A673 (cell line): ENCODE results near the gene AMIGO1. TPM values are rescaled to one million over a fixed set of nuclear protein-coding genes. Genes with fewer than 3 reads are reported as not detected.

ENCODE experiments used
- BruUV-seq: library from RNA; stranded (reverse); fragments of 400-500 nt; replicated peaks from 2 replicates; lab custom pipeline; 2021; lab: Mats Ljungman, UMichigan
- CTCF ChIA-PET: fragments of 300-600 bp; sonication (Branson Sonifier 250); formaldehyde crosslinking; loops from one replicate; lab custom pipeline; 2022; ENCODE audit warnings: antibody characterized with exemption; lab: Charles Lee
- POLR2A ChIA-PET: fragments of 300-600 bp; sonication (Branson Sonifier 250); formaldehyde crosslinking; loops from one replicate; lab custom pipeline; 2022; ENCODE audit warnings: antibody characterized with exemption; ENCODE audit not compliant: low non-redundant PET; lab: Charles Lee
- DNase-seq: peaks from one replicate; pipeline ENCODE4 v3.0.0-alpha.2; 2015; ENCODE audit warnings: low spot score
- H3K27ac ChIP-seq: fragments of 200-600 bp; sonication (generic); 2 replicates; pipeline ENCODE4 v1.5.1; 2016; ENCODE audit warnings: mixed run types, low read depth, mild to moderate bottlenecking, mixed read lengths, antibody characterized with exemption, low read length; ENCODE audit not compliant: poor library complexity, severe bottlenecking
- H3K27me3 ChIP-seq: fragments of 200-600 bp; sonication (generic); replicated peaks from 2 replicates; pipeline ENCODE4 v1.6.1; 2017; ENCODE audit warnings: mixed run types, low read depth, mild to moderate bottlenecking, mixed read lengths, antibody characterized with exemption, low read length; ENCODE audit not compliant: insufficient read depth, poor library complexity
- H3K36me3 ChIP-seq: fragments of 200-600 bp; sonication (generic); 2 replicates; pipeline ENCODE4 v1.6.1; 2016; ENCODE audit warnings: mixed run types, mild to moderate bottlenecking, mixed read lengths, antibody characterized with exemption, low read length; ENCODE audit not compliant: insufficient read depth, poor library complexity, severe bottlenecking
- H3K4me1 ChIP-seq: fragments of 200-600 bp; sonication (generic); 2 replicates; pipeline ENCODE4 v1.6.1; 2017; ENCODE audit warnings: mixed run types, mild to moderate bottlenecking, mixed read lengths, antibody characterized with exemption, low read length; ENCODE audit not compliant: insufficient read depth, poor library complexity, severe bottlenecking
- H3K4me3 ChIP-seq: fragments of 200-600 bp; sonication (generic); 2 replicates; pipeline ENCODE4 v1.5.1; 2016; ENCODE audit warnings: low read depth, mixed run types, mild to moderate bottlenecking, mixed read lengths, low read length; ENCODE audit not compliant: poor library complexity, severe bottlenecking
- H3K9me3 ChIP-seq: fragments of 200-600 bp; sonication (generic); 2 replicates; pipeline ENCODE4 v1.6.1; 2016; ENCODE audit warnings: mixed run types, low read depth, mild to moderate bottlenecking, mixed read lengths, antibody characterized with exemption, low read length; ENCODE audit not compliant: poor library complexity, severe bottlenecking
- CTCF ChIP-seq: fragments of 300-800, 200-600 bp; sonication (generic); conservative IDR thresholded peaks from 2 replicates; pipeline ENCODE4 v1.5.1; 2017; ENCODE audit warnings: low read depth, mild to moderate bottlenecking, antibody characterized with exemption, low read length, moderate library complexity, mixed read lengths
- EZH2 ChIP-seq: fragments of 200-600 bp; sonication (generic); IDR thresholded peaks from 2 replicates; pipeline ENCODE4 v1.6.1; 2017; ENCODE audit warnings: borderline replicate concordance, low read depth, mild to moderate bottlenecking, mixed read lengths, antibody characterized with exemption, low read length; ENCODE audit not compliant: poor library complexity, severe bottlenecking
- intact Hi-C: fragments of 100-400 bp; cut with micrococcal nuclease; formaldehyde crosslinking; loops from one replicate; pipeline ENCODE4 v1.10.0; 2022; ENCODE audit not compliant: unreplicated experiment
- total RNA-seq: library from RNA; stranded (reverse); gene quantifications from 2 replicates; pipeline ENCODE4 v1.2.3, GENCODE V29; 2021

The AMIGO1 gene
- total RNA-seq, 1 experiment from 2014 or later: 1.8 TPM

DNA sequence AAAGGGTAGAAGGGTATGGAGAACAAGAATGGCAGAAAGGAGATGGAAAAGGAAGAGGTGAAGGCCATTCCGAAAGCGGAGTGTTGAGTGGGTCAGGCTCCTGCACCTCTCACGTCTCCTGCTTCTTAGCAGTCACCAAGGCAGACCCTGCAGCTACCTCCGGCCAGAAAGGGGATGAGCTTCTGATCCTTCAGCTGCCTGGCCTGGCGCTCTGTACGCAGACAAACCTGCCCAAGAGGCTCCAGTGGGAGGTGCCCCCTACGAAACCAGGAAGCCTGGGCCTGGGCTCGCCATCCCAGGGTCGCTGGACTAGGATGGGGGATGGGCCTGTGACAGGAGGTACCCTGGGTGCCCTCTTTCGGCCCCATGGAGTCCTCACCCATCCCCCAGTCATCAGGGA lies 33.1 kb upstream of the AMIGO1 start:
- H3K27me3 ChIP-seq: no peaks in the 10 kb centered on the region
- H3K36me3 ChIP-seq: no peaks in the 10 kb centered on the region
- peaks cover 7% of the 10 kb centered on the region for H3K4me1 ChIP-seq
- no peak overlapping the region for H3K4me3 ChIP-seq
- no TSS peak for BruUV-seq
- no peaks in the 10 kb centered on the region for H3K9me3 ChIP-seq
- intact Hi-C loops: no loop called here
- DNase-seq: no peak
- ChIA-PET POLR2A (no interaction called here), CTCF (no interaction called here)
- TF ChIP-seq EZH2: no peak
- TF ChIP-seq CTCF: no peak
- H3K27ac ChIP-seq: no peak overlapping the region

GRCh38 chr1:109541102-109541501 lies 31.6 kb upstream of the AMIGO1 start:
- no peaks in the 10 kb centered on the region for H3K27me3 ChIP-seq
- H3K4me3 ChIP-seq: no peak overlapping the region
- ChIA-PET CTCF (no interaction called here), POLR2A (no interaction called here)
- no peak for TF ChIP-seq CTCF
- TF ChIP-seq EZH2: no peak
- BruUV-seq: no TSS peak
- H3K27ac ChIP-seq: no peak overlapping the region
- DNase-seq: no peak
- intact Hi-C loops: no loop called here
- H3K9me3 ChIP-seq: no peaks in the 10 kb centered on the region
- H3K36me3 ChIP-seq: no peaks in the 10 kb centered on the region
- no peaks in the 10 kb centered on the region for H3K4me1 ChIP-seq

DNA sequence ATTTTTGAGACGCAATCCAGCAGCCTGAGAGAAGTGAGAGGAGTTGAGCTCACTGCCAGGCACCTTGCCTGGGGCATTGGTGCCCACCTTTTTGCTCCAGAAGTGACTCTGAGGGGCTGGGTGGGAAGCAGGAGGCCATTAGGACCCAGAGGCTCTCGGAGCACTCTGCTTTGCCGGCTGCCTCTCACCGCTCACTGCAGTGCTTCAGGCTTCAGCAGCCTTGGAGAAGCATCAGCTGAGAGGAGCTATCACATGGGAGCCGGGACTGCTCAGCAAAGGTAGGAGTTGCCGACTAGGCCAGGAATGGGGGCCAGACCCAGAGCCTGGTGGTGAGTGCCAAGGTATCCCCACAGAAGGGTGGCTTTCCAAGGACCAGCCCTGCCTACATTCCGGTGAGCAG lies 30.1 kb upstream of the AMIGO1 start, which contains the start of gene GPR61:
TSS of gene GPR61 (plus strand) at position 197 of the 400 bp plus-strand sequence. CDS start 3,151 bp downstream, outside the sequence.
- Histone ChIP-seq H3K9me3 (no peaks in the 10 kb centered on the region), H3K4me1 (no peaks in the 10 kb centered on the region), H3K4me3 (no peak within 1 kb of the TSS), H3K27ac (no peak within 1 kb of the TSS), H3K36me3 (no peaks in the 10 kb centered on the region), H3K27me3 (no peaks in the 10 kb centered on the region)
- ChIA-PET CTCF (interaction anchor here (0.6 kb wide), 1 partner anchor 239 kb away, joined by 7 read pairs; no protein-coding TSS in a partner anchor), POLR2A (no interaction called here)
- DNase-seq: no peak
- intact Hi-C loops: no loop called here
- no TSS peak for BruUV-seq
- TF ChIP-seq EZH2 (no peak), CTCF (no peak)
